Pons (tissue), 1 donor: ENCODE data around the gene KCTD7.
"Not testable (repeated sequence)": the region's sequence is repeated elsewhere in the genome, so short reads cannot be mapped to it uniquely, and the experiment has no call there.

Experiments
- DNase-seq: peaks from one replicate; pipeline ENCODE4 v3.0.0-alpha.2; 2016; ENCODE audit warnings: low spot score

Gene KCTD7

DNA sequence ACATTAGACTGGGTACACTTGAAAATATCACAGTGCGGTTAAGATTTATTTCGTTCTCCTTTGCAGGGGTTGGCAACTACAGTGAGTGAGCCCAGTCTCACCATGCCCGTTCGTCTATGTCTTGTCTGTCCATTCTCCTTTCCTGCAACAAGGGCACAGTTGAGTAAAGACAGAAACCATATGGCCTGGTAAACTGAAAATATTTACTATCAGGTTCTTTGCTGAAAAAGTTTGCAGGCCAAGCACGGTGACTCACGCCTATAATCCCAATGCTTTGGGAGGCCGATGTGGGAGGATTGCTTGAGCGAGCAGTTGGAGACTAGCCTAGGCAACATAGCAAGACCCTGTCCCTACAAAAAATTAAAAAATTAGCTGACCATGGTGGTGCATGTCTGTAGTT is 11.4 kb upstream of the KCTD7 start:
- DNase-seq = no peak

DNA sequence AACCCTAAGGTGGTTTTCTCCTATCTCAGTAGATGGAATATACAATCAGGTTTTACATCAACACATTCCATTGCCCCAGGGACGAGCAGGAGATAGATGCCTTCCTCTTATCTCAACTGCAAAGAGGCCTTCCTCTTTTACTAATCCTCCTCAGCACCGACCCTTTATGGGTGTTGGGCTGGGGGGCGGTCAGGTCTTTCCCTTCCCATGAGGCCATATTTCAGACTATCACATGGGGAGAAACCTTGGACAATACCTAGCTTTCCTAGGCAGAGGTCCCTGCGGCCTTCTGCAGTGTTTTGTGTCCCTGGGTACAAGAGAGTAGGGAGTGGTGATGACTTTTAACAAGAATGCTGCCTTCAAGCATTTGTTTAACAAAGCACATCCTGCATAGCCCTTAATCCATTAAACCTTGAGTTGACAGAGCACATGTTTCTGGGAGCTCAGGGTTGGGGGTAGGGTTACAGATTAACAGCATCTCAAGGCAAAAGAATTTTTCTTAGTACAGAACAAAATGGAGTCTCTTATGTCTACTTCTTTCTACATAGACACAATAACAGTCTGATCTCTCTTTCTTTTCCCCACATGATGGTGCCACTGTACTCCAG is 9.2 kb upstream of the KCTD7 start:
- DNase-seq = not testable (repeated sequence)

DNA sequence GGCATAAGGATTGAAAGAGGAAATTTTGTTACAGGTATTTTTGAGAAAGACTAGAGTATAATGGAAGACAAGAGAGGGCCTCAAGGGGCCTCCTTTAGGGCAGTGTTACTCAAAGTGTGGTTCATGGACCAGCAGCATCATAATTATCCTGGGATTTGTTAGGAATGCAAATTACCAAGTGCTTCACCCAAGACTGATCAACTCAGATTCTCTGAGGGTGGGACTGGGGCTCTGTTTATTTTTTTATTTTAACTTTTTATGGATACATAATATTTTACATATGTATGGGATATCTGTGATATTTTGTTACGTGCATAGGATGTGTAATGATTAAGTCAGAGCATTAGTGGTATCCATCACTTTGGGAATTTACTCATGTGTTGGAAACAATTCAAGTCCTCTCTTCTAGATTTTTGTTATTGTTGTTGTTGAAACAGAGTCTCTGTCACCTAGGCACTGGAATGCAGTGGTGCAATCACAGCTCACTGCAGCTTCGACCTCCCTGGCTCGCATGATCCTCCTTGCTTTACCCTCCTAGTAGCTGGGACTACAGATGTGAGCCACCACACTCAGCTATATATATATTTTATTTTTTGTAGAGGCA is 2.2 kb upstream of the KCTD7 start:
- no peak for DNase-seq

DNA sequence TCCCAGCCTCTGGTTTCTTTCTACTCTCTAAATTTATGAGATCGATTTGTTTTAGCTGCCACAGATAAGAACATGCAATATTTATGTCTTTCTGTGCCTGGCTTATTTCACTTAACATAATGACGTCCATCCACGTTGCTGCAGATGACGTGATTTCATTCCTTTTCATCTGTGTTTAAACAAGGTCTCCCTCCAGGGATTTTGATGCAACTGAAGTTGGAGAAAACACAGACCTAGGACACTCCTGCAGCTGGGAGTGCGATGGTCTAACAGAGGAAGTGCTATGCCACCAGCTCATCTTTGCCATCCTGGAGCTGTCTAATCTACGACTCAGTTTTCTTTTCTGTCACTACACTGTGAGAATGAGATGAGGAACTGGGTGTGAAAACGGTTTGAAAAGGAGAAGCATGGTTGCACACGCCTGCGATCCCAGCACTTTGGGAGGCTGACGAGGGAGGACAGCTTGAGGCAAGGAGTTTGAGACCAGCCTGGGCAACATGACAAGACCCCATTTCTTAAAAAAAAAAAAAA is 1.5 kb upstream of the KCTD7 start:
- DNase-seq = peak; percentile 59

DNA sequence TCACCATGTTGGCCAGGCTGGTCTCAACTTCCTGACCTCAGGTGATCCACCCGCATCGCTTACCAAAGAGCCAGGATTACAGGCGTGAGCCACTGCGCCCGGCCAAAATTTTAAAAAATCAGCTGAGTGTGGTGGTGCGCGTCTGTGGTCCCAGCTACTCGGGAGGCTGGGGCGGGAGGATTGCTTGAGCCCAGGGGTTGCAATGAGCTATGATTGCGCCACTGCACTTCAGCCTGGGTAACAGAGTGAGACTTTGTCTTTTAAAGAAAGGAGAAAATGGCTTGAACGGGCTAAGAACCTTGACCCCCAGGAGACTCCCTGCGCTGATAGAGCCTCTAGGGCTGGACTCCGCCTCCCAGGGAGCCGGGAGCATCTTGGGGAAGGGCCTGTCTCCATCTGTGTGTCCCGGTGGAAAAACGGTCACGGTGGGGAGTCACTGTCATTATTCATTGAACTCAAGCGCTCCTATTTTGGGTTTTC is 760 bp upstream of the KCTD7 start:
- no peak for DNase-seq

DNA sequence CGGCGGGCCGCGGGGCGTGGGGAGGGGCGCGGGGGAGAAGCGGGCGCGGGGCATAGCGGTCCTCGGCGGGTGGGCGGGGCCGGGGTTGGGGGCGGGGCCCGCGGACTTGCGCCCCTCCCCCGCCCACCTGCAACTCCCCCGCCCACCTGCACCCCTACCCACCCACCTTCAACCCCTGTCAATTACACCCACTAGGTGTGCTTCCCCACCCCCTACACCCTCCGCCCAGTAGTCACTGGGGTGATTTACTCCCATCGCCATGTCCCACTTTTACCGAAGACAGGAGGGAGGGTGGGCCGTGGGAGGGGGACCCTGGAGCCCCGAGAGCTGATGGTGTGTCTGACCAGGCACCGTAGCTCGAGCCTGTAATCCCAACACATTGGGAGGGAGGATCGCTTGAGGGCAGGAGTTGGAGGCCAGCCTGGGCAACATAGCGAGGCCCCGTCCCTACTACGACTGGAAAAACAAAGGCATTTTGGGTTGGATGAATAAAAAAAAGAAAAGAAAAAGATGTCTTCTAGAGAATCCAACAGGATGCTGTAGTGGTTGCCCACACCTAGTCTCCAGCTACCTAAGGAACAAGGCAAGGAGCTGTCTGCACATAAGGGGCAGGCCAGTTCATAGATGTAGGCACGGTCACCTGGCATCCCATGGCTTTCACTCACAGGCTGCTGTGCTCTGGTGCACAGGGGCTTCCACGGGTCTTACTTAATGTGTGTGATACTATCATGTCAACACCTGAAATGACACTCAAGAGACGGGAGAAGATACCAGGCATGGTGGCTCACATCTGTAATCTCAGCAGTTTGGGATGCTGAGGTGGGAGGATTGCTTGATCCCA is 761 bp downstream of the KCTD7 start:
- no peak for DNase-seq

DNA sequence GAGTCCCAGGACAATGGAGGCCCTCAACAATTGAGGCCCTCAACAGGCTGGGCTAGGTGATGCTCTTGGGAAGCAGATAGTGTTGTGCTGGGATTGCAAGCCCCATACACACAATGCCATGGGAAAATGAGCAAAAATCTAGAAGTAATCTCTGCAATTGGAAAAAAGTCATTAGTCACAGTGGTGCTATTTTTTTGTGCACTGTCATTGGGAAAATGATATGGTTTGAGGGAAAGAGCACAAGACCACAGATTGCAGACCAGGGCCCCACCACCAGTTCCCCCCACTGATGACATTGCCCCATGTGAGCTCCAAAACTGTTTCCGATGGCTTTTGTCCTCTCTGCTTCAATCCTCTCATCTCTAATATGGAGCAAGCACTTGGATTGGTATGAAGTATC is 1.9 kb downstream of the KCTD7 start:
- no peak for DNase-seq

DNA sequence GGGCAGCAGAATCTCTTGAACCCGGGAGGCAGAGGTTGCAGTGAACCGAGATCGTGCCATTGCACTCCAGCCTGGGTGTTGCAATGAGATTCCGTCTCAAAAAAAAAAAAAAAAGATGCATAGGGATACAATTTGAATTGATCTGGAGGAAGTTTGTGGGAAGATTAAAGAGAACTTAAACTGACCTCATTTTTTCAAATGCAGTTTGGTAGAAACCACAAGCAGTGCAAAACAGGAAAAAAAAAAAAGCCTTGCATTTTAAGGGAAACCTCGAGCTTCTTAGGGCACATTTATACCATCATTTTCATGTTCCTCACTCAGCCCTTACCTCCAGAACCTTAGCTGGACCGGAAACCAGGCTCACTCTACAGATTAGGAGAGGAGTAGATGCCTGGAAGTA is 2.8 kb downstream of the KCTD7 start:
- DNase-seq = peak; percentile 53

DNA sequence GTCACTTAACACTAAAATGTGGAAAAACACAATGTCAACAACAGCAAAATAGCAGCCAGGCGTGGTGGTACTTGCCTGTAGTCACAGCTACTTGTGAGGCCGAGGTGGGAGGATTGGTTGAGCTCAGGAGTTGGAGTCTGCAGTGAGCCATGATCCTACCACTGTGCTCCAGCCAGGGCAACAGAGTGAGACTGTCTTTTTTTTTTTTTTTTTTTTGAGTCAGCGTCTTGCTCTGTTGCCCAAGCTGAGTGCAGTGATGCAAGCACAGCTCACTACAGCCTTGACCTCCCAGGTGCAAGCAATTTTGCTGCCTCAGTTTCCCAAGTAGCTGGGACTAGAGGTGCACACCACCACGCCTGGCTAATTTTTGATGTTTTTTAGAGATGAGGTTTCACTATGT is 6.1 kb downstream of the KCTD7 start:
- no peak for DNase-seq

DNA sequence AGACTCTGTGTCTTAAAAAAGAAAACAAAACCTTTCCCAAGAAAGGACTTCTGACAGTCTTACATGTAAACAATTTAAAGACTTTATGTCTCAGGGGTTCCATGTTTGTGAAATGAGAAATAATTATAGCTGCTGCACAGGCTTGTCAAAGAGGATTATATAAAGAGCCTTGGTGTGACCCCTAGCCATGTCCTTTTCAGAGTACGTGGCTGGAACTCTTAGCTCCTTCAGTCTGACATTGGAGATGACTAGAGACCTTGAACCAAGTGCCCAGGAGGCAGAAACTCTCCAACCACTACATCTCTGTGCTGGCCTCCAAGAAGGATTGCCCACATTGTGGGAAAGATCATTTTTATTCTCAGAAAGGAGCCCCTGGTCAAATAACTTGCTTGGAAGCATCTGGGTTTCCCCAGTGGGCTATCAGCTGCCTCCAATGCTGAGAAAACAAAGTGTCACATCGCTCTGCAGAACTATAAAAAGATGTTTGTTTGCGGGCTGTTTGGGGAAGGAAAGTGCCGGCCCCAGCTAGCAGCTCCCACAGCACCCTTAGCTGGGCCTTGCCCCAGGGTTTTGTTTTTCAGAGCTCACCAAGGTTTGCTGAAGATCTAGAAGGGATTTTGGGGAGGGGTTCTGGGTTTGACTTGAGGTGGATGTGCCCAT is 6.8 kb downstream of the KCTD7 start:
- not testable (repeated sequence) for DNase-seq

DNA sequence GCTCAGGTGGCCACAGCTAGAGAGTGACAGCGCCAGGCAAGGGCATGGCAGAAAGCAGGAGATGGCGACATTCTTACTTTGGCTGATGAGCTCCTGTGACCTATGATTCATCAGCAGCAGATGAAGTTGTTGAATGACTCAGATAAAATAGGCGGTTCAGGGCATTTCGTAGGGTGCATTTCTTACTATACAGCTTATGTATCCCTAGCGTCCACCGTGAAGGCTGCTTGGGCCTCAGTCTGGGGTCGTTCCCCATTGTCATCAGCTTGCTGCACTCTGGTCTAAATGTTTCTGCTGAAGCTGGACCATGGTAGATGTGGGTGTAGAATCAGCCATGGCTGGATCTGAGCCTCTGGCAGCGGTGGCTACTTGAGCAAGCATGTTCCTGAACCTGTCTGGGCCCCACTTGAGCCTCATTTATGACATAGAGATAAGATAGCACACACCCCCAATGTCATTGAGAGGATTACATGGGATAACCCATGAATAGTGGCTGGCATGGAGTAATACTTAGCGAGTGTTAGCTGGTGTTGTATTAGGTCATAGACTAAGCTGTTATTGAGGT is 7.4 kb downstream of the KCTD7 start:
- not testable (repeated sequence) for DNase-seq

DNA sequence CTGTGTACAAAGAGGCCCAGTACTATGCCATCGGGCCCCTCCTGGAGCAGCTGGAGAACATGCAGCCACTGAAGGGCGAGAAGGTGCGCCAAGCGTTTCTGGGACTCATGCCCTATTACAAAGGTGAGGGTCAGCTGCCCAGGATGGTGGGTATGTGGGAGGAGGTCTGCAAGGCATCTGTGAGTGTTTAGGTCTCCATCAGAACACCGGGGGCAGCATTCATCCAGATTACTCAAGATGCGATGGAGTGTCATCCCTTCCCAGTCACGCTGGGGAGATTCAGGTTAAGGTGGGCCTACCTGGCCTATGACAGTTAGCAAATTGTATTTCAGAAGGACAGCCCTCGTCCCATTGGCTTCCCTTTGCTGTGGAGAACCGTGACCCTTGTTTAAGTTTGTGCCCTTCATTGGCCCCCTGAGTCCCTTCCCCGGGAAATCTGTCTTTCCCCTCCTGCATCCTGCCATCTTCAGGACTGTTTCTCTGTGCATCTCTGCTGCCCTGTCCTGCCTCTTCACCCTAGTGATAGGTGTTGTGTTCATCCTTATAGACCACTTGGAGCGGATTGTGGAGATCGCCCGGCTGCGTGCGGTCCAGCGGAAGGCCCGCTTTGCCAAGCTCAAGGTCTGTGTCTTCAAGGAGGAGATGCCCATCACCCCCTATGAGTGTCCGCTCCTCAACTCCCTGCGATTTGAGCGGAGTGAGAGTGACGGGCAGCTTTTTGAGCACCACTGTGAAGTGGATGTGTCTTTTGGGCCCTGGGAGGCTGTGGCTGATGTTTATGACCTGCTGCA is 9.8 kb downstream of the KCTD7 start:
- no peak for DNase-seq

DNA sequence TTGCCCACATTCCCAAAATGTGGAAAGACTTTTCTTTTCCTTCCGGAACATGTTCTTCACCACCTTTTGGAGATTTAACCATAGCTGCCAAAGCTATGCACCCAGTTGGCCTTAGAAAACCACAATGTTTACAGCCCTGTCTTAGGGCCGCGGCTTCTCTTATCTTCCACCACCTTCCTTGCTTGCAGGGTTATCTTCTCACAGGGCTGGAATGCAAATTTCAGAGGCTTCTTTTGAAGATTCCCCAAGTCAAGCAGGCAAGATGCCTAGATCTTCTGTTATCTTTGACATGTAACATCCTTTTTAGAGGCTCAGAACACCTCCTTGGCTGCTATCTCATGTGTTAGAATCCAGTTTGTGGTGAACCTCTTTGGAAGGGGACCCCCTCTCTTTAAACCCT is 11.1 kb downstream of the KCTD7 start:
- DNase-seq = no peak

DNA sequence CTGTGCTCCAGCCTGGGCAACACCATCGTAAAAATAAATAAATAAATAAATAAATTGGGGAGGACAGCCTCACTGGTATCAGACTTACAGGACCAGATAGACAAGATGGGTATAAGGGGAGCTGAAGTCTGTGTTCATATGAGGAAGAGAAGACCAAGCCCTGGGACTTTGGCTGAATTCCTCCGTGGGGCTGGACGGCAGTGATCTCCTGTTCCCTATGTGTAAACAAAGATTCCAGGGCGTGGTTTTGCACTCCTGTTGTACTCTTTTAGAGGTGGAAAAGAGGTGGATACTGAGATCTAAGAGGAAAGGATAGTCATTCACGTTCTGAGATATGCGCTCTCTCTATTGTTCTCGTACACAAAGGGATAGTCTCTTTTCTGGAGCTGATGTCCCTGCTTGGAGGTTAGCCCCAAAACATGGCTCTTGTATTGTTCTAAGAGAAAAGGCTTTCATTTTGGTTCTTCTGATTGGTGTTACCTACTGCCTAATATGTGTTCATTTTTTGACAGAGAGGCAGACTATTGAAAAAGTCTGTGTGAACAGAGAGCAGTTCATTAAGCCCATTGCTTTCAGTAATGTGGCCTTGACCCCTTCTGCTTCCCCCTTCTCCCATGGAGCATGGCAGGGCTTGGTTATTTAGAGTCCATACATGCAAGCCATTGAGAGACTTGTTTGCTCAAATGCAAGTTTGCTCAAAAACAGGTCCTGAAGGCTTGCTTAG is 12.3 kb downstream of the KCTD7 start:
- DNase-seq = peak; percentile 42

DNA sequence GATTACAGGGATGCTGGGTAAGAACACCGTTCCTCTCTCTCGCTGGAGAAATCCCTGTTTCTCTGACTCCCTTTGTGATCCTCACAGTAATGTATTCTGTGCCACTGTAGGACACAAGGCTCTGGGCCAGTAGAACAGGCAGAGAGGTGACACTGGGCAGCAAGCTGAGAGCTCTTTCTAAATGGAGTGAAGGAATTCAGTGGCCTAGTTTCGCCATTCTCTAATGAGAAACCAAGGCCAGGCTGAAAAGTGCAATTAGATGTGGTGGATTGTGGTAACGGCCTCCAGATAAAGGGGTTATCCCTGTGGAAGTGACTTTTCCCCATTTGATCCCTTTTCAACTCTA is 12.8 kb downstream of the KCTD7 start:
- DNase-seq = peak; percentile 72

DNA sequence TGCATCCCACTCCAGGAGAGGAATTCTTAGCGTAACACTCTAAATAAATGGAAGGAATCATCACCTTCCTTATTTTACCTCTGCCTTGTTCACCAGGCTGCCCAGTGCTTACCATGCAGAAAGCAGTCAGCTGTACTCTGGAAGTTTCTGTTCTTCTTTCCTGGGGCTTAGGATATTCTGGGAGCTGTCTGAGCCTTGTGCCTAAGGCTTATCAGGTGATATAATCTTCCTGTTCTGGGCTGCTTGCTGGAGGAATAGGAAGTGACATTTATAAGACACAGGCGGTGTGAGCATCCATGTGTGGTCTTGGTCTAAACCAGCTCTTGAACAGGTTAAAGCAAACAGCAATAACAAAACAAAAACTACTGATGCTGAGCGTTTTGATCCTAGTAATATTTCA is 13.5 kb downstream of the KCTD7 start:
- peak; percentile 82 for DNase-seq

DNA sequence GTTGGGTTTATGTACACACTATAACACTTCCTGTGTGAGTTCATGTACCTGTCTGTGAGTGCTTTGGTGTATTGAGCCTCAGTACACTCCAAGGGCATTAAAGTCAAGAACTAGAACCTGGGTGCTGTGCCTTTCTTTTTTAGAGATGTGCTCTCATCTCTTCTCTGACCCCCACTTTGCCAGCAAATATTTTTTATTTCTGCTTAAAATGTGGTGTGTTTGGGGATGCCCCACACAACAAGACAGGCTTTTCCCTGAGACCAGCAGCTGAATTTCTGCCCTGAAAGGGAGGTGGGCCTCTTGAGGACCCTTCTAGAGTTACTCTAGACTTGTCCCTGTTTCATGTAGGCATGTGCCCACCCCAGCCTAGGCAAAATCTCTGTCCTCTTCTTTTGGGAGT is 14.3 kb downstream of the KCTD7 start:
- DNase-seq = no peak

DNA sequence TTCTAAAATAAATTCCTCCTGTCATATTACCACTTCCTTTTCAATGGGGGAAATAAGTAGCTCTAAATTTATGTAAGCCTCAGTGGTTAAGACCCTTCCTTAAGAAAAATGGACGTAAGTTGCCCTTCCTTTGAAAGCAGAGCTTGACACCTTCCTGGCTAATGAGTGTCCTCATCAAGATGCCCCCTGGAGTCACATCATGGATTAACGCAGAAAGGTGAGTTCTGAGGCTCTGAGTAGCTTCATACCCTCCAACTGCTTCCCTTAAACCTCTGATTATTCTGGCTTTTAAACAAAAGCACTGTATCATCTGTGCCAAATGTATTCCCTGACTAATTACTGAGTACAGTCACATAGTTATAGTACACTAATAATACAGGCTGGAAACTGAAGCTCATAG is 14.7 kb downstream of the KCTD7 start:
- DNase-seq = no peak

DNA sequence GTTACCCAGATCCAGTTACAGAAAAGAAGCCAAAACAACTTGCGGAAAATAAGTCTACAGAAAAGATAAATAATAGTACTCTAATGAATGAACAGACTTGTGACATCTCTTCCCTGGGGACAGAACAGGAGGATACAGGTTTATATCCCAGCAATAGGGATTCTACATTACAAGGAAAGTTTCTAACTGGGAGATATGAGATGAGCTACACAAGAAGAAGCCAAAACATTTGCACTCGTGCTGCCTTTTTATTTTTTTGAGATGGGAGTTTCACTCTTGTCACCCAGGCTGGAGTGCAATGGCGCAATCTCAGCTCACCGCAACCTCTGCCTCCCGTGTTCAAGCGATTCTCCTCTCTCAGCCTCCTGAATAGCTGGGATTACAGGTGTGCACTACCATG is 22.3 kb downstream of the KCTD7 start:
- DNase-seq = not testable (repeated sequence)

DNA sequence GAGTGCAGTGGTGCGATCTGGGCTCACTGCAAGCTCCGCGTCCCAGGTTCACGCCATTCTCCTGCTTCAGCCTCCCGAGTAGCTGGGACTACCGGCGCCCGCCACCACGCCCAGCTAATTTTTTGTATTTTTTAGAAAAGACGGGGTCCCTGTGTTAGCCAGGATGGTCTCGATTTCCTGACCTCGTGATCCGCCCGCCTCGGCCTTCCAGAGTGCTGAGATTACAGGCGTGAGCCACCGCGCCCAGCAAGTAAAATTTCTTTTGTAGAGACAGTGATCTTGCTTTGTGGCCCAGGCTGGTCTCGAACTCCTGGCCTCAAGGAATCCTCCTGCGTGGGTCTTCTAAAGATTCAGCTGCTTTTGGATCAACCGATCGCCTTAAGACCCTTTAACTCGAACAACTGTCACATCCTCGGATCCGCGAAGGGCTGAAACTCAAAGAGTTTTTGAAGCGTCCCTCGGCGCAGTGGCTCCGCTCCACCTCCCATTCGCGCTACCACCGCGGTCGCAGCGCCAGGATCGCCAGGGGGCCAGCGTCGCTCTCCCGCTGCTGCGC is 25.1 kb downstream of the KCTD7 start:
- DNase-seq = not testable (repeated sequence)
